VCaP (cell line): ENCODE results near the gene MOCS1.
"Not testable (repeated sequence)": the region's sequence is repeated elsewhere in the genome, so short reads cannot be mapped to it uniquely, and the experiment has no call there.

Experiments
- H3K27ac ChIP-seq: fragments of 450-650 bp; 2 replicates; pipeline ENCODE4 v1.5.1; 2017
- CTCF ChIP-seq: fragments of 450-650 bp; conservative IDR thresholded peaks from 2 replicates; pipeline ENCODE4 v1.5.1; 2017; ENCODE audit warnings: mild to moderate bottlenecking, moderate library complexity

Gene MOCS1

GRCh38 chr6:39973661-39974060 is 39.4 kb upstream of the MOCS1 start:
- TF ChIP-seq CTCF = no peak
- H3K27ac ChIP-seq = peak overlapping the region; percentile 2; the same call in 1 of the 2 replicates

GRCh38 chr6:39972717-39973116 is 38.5 kb upstream of the MOCS1 start:
- not testable (repeated sequence) for H3K27ac ChIP-seq

GRCh38 chr6:39971131-39971530 is 36.9 kb upstream of the MOCS1 start:
- not testable (repeated sequence) for H3K27ac ChIP-seq

- H3K27ac ChIP-seq = peak overlapping the region; percentile 73
- TF ChIP-seq CTCF = no peak
Observed at GRCh38 chr6:39965751-39966150, 31.5 kb upstream of the MOCS1 start.

- TF ChIP-seq CTCF = no peak
- H3K27ac ChIP-seq = peak overlapping the region; percentile 73
Observed at GRCh38 chr6:39964530-39964929, 30.3 kb upstream of the MOCS1 start.

GRCh38 chr6:39964094-39964493 is 29.8 kb upstream of the MOCS1 start:
- TF ChIP-seq CTCF = no peak
- H3K27ac ChIP-seq = peak overlapping the region; percentile 73

- TF ChIP-seq CTCF = no peak
Observed at GRCh38 chr6:39962831-39963230, 28.6 kb upstream of the MOCS1 start.

GRCh38 chr6:39961178-39961577 is 26.9 kb upstream of the MOCS1 start:
- no peak for TF ChIP-seq CTCF
- no peak overlapping the region for H3K27ac ChIP-seq

More at GRCh38 chr6:39962831-39963230, 28.6 kb upstream of the MOCS1 start:
- peak overlapping the region; percentile 73; the same call in 1 of the 2 replicates for H3K27ac ChIP-seq

- no peak overlapping the region for H3K27ac ChIP-seq
- no peak for TF ChIP-seq CTCF
Observed at GRCh38 chr6:39958947-39959346, 24.7 kb upstream of the MOCS1 start.
